Endothelial cell (in vitro differentiated cells): ENCODE data around the gene FBXW7. TPM values are rescaled to one million over a fixed set of nuclear protein-coding genes. Genes with fewer than 3 reads are reported as not detected.

ENCODE experiments used
- DNase-seq: peaks from one replicate; pipeline ENCODE4 v3.0.0; 2021; ENCODE audit warnings: low spot score
- H3K27ac Mint-ChIP-seq: one replicate; pipeline ENCODE4 v1.8.0; 2021; ENCODE audit warnings: mixed read lengths, inconsistent platforms; ENCODE audit not compliant: unreplicated experiment
- H3K27me3 Mint-ChIP-seq: one replicate; pipeline ENCODE4 v1.8.0; 2021; ENCODE audit warnings: mild to moderate bottlenecking, moderate library complexity, mixed read lengths, inconsistent platforms; ENCODE audit not compliant: unreplicated experiment
- H3K36me3 Mint-ChIP-seq: one replicate; pipeline ENCODE4 v1.8.0; 2021; ENCODE audit warnings: mild to moderate bottlenecking, low read depth, mixed read lengths, inconsistent platforms; ENCODE audit not compliant: unreplicated experiment
- H3K4me1 Mint-ChIP-seq: one replicate; pipeline ENCODE4 v1.8.0; 2021; ENCODE audit warnings: mild to moderate bottlenecking, mixed read lengths, inconsistent platforms; ENCODE audit not compliant: unreplicated experiment
- H3K4me3 Mint-ChIP-seq: one replicate; pipeline ENCODE4 v1.8.0; 2021; ENCODE audit warnings: mild to moderate bottlenecking, mixed read lengths, inconsistent platforms; ENCODE audit not compliant: unreplicated experiment
- H3K9me3 Mint-ChIP-seq: one replicate; pipeline ENCODE4 v1.8.0; 2021; ENCODE audit warnings: mixed read lengths, inconsistent platforms; ENCODE audit not compliant: unreplicated experiment
- total RNA-seq: library from RNA; stranded (reverse); fragmentation: NEBNext Ultra II Directional; extraction: Animal tissue kit (Norgen Biotek cat#: 25700); gene quantifications from one replicate; pipeline ENCODE4 v1.2.1, GENCODE V29; 2021; ENCODE audit not compliant: unreplicated experiment
- TF ChIP-seq, protein P1 (sequence below): fragments of 200-600 bp; sonication (generic); IDR thresholded peaks from one replicate; pipeline ENCODE4 v1.5.0; 2021; ENCODE audit warnings: antibody characterized with exemption; ENCODE audit not compliant: unreplicated experiment

The FBXW7 gene
- total RNA-seq, 1 donor from 2014 or later: 44.7 TPM

DNA sequence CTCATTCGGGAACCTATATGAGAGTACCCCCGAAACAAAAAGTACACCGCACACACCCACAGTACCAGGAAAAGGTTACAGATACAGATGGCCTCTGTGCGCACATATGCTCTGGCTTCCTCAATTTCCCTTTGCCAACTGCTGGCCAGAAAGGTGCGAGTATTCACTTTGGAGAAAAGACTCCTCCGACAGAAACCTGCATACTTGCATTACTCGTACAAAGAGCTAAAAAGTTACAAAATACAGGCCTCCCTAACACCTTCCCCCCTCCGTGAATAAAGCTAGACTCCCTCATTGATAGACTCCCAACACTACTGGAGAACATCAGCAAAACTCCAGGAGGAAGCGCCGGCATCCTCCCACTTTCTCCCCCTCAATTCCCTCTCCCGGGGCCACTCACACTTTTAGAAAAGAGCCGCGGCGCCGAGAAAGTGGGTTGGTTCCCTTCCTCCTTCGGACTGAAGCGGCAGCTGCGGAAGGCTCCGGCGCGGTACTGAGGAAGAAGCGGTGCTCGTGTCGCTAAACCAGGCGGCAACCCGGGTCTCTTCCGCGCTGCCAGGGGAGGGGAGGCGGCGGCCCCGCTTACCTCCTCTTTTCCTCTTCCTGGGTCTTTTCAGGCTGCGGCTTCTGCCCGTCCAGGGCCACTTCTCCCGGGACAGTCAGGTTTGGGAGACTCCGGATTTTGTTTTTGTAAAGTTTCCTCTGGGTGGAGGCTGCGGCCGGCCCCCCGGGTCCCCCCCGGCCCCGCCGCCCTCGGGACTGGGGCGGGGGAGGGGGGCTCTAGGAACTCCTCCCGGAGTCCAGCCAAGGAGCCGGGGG, 1.1 kb downstream of the FBXW7 start:
- Mint-ChIP-seq H3K27ac (peak overlapping the region; percentile 78), H3K4me1 (peaks cover 36% of the 10 kb centered on the region), H3K9me3 (peaks cover 4% of the 10 kb centered on the region), H3K36me3 (peaks cover 9% of the 10 kb centered on the region), H3K4me3 (peak overlapping the region; percentile 95), H3K27me3 (peaks cover 15% of the 10 kb centered on the region)
- TF ChIP-seq, protein P1, sequence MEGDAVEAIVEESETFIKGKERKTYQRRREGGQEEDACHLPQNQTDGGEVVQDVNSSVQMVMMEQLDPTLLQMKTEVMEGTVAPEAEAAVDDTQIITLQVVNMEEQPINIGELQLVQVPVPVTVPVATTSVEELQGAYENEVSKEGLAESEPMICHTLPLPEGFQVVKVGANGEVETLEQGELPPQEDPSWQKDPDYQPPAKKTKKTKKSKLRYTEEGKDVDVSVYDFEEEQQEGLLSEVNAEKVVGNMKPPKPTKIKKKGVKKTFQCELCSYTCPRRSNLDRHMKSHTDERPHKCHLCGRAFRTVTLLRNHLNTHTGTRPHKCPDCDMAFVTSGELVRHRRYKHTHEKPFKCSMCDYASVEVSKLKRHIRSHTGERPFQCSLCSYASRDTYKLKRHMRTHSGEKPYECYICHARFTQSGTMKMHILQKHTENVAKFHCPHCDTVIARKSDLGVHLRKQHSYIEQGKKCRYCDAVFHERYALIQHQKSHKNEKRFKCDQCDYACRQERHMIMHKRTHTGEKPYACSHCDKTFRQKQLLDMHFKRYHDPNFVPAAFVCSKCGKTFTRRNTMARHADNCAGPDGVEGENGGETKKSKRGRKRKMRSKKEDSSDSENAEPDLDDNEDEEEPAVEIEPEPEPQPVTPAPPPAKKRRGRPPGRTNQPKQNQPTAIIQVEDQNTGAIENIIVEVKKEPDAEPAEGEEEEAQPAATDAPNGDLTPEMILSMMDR: no peak
- peak; percentile 62 for DNase-seq

- TF ChIP-seq, protein P1: no peak
- no peaks in the 10 kb centered on the region for H3K9me3 Mint-ChIP-seq
- peaks cover 19% of the 10 kb centered on the region for H3K4me1 Mint-ChIP-seq
- peaks cover 4% of the 10 kb centered on the region for H3K36me3 Mint-ChIP-seq
- no peak overlapping the region for H3K27ac Mint-ChIP-seq
- H3K4me3 Mint-ChIP-seq: no peak overlapping the region
- no peak for DNase-seq
- H3K27me3 Mint-ChIP-seq: peaks cover 4% of the 10 kb centered on the region
Observed at GRCh38 chr4:152531479-152531878, 4.4 kb downstream of the FBXW7 start.

GRCh38 chr4:152530600-152530999, 5.3 kb downstream of the FBXW7 start:
- H3K4me1 Mint-ChIP-seq: peaks cover 18% of the 10 kb centered on the region
- peaks cover 4% of the 10 kb centered on the region for H3K36me3 Mint-ChIP-seq
- no peak for DNase-seq
- peaks cover 3% of the 10 kb centered on the region for H3K27me3 Mint-ChIP-seq
- H3K9me3 Mint-ChIP-seq: no peaks in the 10 kb centered on the region
- no peak overlapping the region for H3K4me3 Mint-ChIP-seq
- no peak overlapping the region for H3K27ac Mint-ChIP-seq
- TF ChIP-seq, protein P1: no peak

GRCh38 chr4:152529880-152530279, 6.0 kb downstream of the FBXW7 start:
- H3K4me1 Mint-ChIP-seq: peaks cover 18% of the 10 kb centered on the region
- H3K27ac Mint-ChIP-seq: no peak overlapping the region
- H3K9me3 Mint-ChIP-seq: no peaks in the 10 kb centered on the region
- no peak for DNase-seq
- H3K27me3 Mint-ChIP-seq: peaks cover 3% of the 10 kb centered on the region
- TF ChIP-seq, protein P1: no peak
- peaks cover 4% of the 10 kb centered on the region for H3K36me3 Mint-ChIP-seq
- no peak overlapping the region for H3K4me3 Mint-ChIP-seq

- no peak for DNase-seq
- H3K27ac Mint-ChIP-seq: no peak overlapping the region
- no peaks in the 10 kb centered on the region for H3K36me3 Mint-ChIP-seq
- no peaks in the 10 kb centered on the region for H3K27me3 Mint-ChIP-seq
- H3K9me3 Mint-ChIP-seq: no peaks in the 10 kb centered on the region
- peaks cover 13% of the 10 kb centered on the region for H3K4me1 Mint-ChIP-seq
- no peak overlapping the region for H3K4me3 Mint-ChIP-seq
- TF ChIP-seq, protein P1: no peak
Observed at GRCh38 chr4:152528060-152528459, 7.8 kb downstream of the FBXW7 start.
